ENCODE results near the gene OCA2. TPM values are rescaled to one million over a fixed set of nuclear protein-coding genes. Genes with fewer than 3 reads are reported as not detected.

The OCA2 gene
- total and polyA plus RNA-seq, 11 donors = 0.04 to 0.10 (median 0.07) TPM; not detected in 8

- 0 to 1% (median 0%) methylated on average over 8 to 13 of the region's 13 CpGs for WGBS, 4 donors
- TF ChIP-seq CTCF (IDR thresholded peaks at IDR 0.05) = no peak
- no peak for TF ChIP-seq POLR2A (IDR thresholded peaks at IDR 0.05)
- Histone ChIP-seq H3K4me1 (peaks cover 0 to 44% (median 31%) of the 10 kb centered on the region in 12 donors), H3K27ac (peak overlapping the region in 7 of 12 donors; percentile 11 to 76 (median 33)), H3K36me3 (no peaks in the 10 kb centered on the region), H3K9me3 (peaks cover 0 to 10% (median 4%) of the 10 kb centered on the region in 12 donors), H3K4me3 (peak overlapping the region; percentile 35 to 61 (median 50)), H3K27me3 (peaks cover 0 to 86% (median 24%) of the 10 kb centered on the region in 9 donors)
- ATAC-seq (no peak), DNase-seq (no peak)
- intact Hi-C loops (cut with DNase I) = no loop called here
These were observed 2.8 kb downstream of the OCA2 start for GRCh38 chr15:28096411-28096669.

- 2 to 18% (median 4%) methylated on average over 12 to 76 of the region's 76 CpGs for WGBS, 4 donors
- peak in 3 of 4 donors; percentile 21 to 56 (median 48) for ATAC-seq
- TF ChIP-seq CTCF (IDR thresholded peaks at IDR 0.05) (no peak), POLR2A (IDR thresholded peaks at IDR 0.05) (no peak)
- Histone ChIP-seq H3K36me3 (no peaks in the 10 kb centered on the region), H3K9me3 (peaks cover 0 to 20% (median 11%) of the 10 kb centered on the region in 12 donors), H3K4me1 (peaks cover 0 to 44% (median 31%) of the 10 kb centered on the region in 12 donors), H3K27me3 (peaks cover 0 to 85% (median 24%) of the 10 kb centered on the region in 9 donors), H3K4me3 (peak overlapping the region; percentile 35 to 61 (median 50)), H3K27ac (peak overlapping the region in 7 of 12 donors; percentile 27 to 76 (median 45))
- intact Hi-C loops (cut with DNase I) = no loop called here
- DNase-seq = no peak
These were observed 4.2 kb downstream of the OCA2 start for GRCh38 chr15:28094732-28095521.

GRCh38 chr15:28093752-28094535 lies 5.2 kb downstream of the OCA2 start:
- 54 to 69% (median 66%) methylated on average over 14 to 20 of the region's 20 CpGs for WGBS, 4 donors
- ATAC-seq (no peak), DNase-seq (no peak)
- no peaks in the 10 kb centered on the region for H3K36me3 ChIP-seq
- peaks cover 0 to 76% (median 22%) of the 10 kb centered on the region in 9 donors for H3K27me3 ChIP-seq
- peak overlapping the region in 1 of 12 donors; percentile 60 for H3K4me3 ChIP-seq
- no peak for TF ChIP-seq CTCF (IDR thresholded peaks at IDR 0.05)
- no peak for TF ChIP-seq POLR2A (IDR thresholded peaks at IDR 0.05)
- intact Hi-C loops (cut with DNase I) = no loop called here
- peaks cover 0 to 20% (median 11%) of the 10 kb centered on the region in 12 donors for H3K9me3 ChIP-seq
- H3K27ac ChIP-seq = no peak overlapping the region
- H3K4me1 ChIP-seq = peaks cover 0 to 36% (median 28%) of the 10 kb centered on the region in 12 donors

- WGBS, 4 donors = 91 to 97% (median 96%) methylated on average over 2 of the region's 2 CpGs
- TF ChIP-seq CTCF (IDR thresholded peaks at IDR 0.05) (no peak), POLR2A (IDR thresholded peaks at IDR 0.05) (no peak)
- DNase-seq = no peak
- H3K27me3 ChIP-seq = peaks cover 0 to 49% (median 15%) of the 10 kb centered on the region in 9 donors
- H3K4me3 ChIP-seq = no peak overlapping the region
- intact Hi-C loops (cut with DNase I) = no loop called here
- H3K4me1 ChIP-seq = peaks cover 0 to 22% (median 17%) of the 10 kb centered on the region in 12 donors
- peaks cover 0 to 20% (median 13%) of the 10 kb centered on the region in 12 donors for H3K9me3 ChIP-seq
- H3K36me3 ChIP-seq = no peaks in the 10 kb centered on the region
- ATAC-seq = no peak
- no peak overlapping the region for H3K27ac ChIP-seq
These were observed 7.8 kb downstream of the OCA2 start for GRCh38 chr15:28091313-28091712.

Data from heart left ventricle (tissue), 16 donors.